Muscle of leg (tissue), 11 donors: Measurements from ENCODE around the gene RUFY3. TPM values are rescaled to one million over a fixed set of nuclear protein-coding genes. Genes with fewer than 3 reads are reported as not detected.
A peak's percentile ranks its signal among the peaks of the same experiment; 100 is the strongest.
"Not testable (repeated sequence)": the region's sequence is repeated elsewhere in the genome, so short reads cannot be mapped to it uniquely, and the experiment has no call there.

Experiments
- DNase-seq: peaks from one replicate; pipeline ENCODE4 v3.0.0; 2013
- H3K27ac ChIP-seq: one replicate; pipeline ENCODE4 v1.5.1; 2013; ENCODE audit warnings: mild to moderate bottlenecking, low read length, control low read depth
- H3K27me3 ChIP-seq: one replicate; pipeline ENCODE4 v1.6.1; 2013; ENCODE audit warnings: low read length; ENCODE audit not compliant: control insufficient read depth, insufficient read depth
- H3K36me3 ChIP-seq: one replicate; pipeline ENCODE4 v1.6.1; 2013; ENCODE audit warnings: low read length; ENCODE audit not compliant: control insufficient read depth, insufficient read depth
- H3K4me1 ChIP-seq: one replicate; pipeline ENCODE4 v1.6.1; 2013; ENCODE audit warnings: low read length; ENCODE audit not compliant: control insufficient read depth, insufficient read depth
- H3K4me3 ChIP-seq: one replicate; pipeline ENCODE4 v1.5.1; 2013; ENCODE audit warnings: low read length, control low read depth
- H3K9me3 ChIP-seq: replicated peaks from 2 replicates; pipeline ENCODE4 v1.6.1; 2013; ENCODE audit warnings: low read depth, low read length; ENCODE audit not compliant: control insufficient read depth
- WGBS: methylation state at CpG from one replicate; pipeline ENCODE4 v1.1.5; 2013; ENCODE audit warnings: missing lambda C conversion rate; ENCODE audit not compliant: insufficient coverage; 5-methylcytosine and 5-hydroxymethylcytosine counted together
- polyA plus RNA-seq, 8 donors: library from polyadenylated mRNA; unstranded; fragments of 120-200 nt; gene quantifications; one replicate each; pipeline versions ENCODE4 v1.2.1 to v1.2.3, GENCODE V29; 2013; ENCODE audit warnings: inconsistent platforms in 1 of 8, low replicate concordance in 1 of 8; ENCODE audit not compliant: insufficient read length in 8 of 8, insufficient read depth in 1 of 8
- total RNA-seq: library from RNA; stranded (reverse); fragments of 120-200 nt; gene quantifications from one replicate; pipeline ENCODE4 v1.2.4, GENCODE V29; 2013

RUFY3 gene
- total and polyA plus RNA-seq, 9 donors, result 47.7 to 102 (median 70.2) TPM

- no peak overlapping the region for H3K27ac ChIP-seq
- no CpG with 5 or more reads among the region's 5 CpGs for WGBS
- H3K4me3 ChIP-seq, result no peak overlapping the region
These were observed 7.5 kb upstream of the RUFY3 start for GRCh38 chr4:70714079-70714887.

GRCh38 chr4:70715097-70715496 lies 6.7 kb upstream of the RUFY3 start:
- Histone ChIP-seq H3K27ac (no peak overlapping the region), H3K9me3 (no peaks in the 10 kb centered on the region), H3K36me3 (no peaks in the 10 kb centered on the region), H3K27me3 (no peaks in the 10 kb centered on the region), H3K4me1 (no peaks in the 10 kb centered on the region), H3K4me3 (no peak overlapping the region)
- WGBS, result 91% methylated on average over 4 of the region's 6 CpGs
- DNase-seq, result no peak

More at GRCh38 chr4:70714079-70714887, 7.5 kb upstream of the RUFY3 start:
- H3K36me3 ChIP-seq, result no peaks in the 10 kb centered on the region
- H3K4me1 ChIP-seq, result no peaks in the 10 kb centered on the region
- H3K27me3 ChIP-seq, result no peaks in the 10 kb centered on the region
- no peak for DNase-seq
- H3K9me3 ChIP-seq, result no peaks in the 10 kb centered on the region

- Histone ChIP-seq H3K27me3 (no peaks in the 10 kb centered on the region), H3K4me1 (peaks cover 10% of the 10 kb centered on the region), H3K36me3 (no peaks in the 10 kb centered on the region), H3K27ac (no peak overlapping the region), H3K9me3 (no peaks in the 10 kb centered on the region), H3K4me3 (no peak overlapping the region)
- WGBS, result 86% methylated on average over 7 of the region's 13 CpGs
- DNase-seq, result no peak
These were observed 2.8 kb upstream of the RUFY3 start for GRCh38 chr4:70718811-70719604.

GRCh38 chr4:70722199-70722791 lies 531 bp downstream of the RUFY3 start:
- Histone ChIP-seq H3K4me3 (peak overlapping the region; percentile 53), H3K36me3 (peaks cover 4% of the 10 kb centered on the region), H3K27ac (peak overlapping the region; percentile 92), H3K27me3 (no peaks in the 10 kb centered on the region), H3K4me1 (peaks cover 10% of the 10 kb centered on the region), H3K9me3 (no peaks in the 10 kb centered on the region)
- peak; percentile 38 for DNase-seq
- WGBS, result 0% methylated on average over 3 of the region's 7 CpGs

- H3K4me3 ChIP-seq, result no peak overlapping the region
- WGBS, result no CpG with 5 or more reads among the region's 3 CpGs
- H3K9me3 ChIP-seq, result no peaks in the 10 kb centered on the region
- DNase-seq, result no peak
- no peak overlapping the region for H3K27ac ChIP-seq
- peaks cover 10% of the 10 kb centered on the region for H3K4me1 ChIP-seq
- H3K27me3 ChIP-seq, result no peaks in the 10 kb centered on the region
- H3K36me3 ChIP-seq, result peaks cover 8% of the 10 kb centered on the region
These were observed 2.7 kb downstream of the RUFY3 start for GRCh38 chr4:70724463-70724862.

- H3K9me3 ChIP-seq, result no peaks in the 10 kb centered on the region
- peaks cover 8% of the 10 kb centered on the region for H3K36me3 ChIP-seq
- no peak overlapping the region for H3K27ac ChIP-seq
- H3K27me3 ChIP-seq, result no peaks in the 10 kb centered on the region
- peaks cover 10% of the 10 kb centered on the region for H3K4me1 ChIP-seq
- H3K4me3 ChIP-seq, result no peak overlapping the region
- DNase-seq, result no peak
- 75% methylated on average over 1 of the region's 1 CpG for WGBS
These were observed 3.9 kb downstream of the RUFY3 start for GRCh38 chr4:70725633-70726032.

GRCh38 chr4:70726515-70726914 lies 4.8 kb downstream of the RUFY3 start:
- 90% methylated on average over 4 of the region's 11 CpGs for WGBS
- DNase-seq, H3K27ac ChIP-seq, H3K4me3 ChIP-seq, H3K27me3 ChIP-seq, H3K4me1 ChIP-seq, H3K9me3 ChIP-seq, H3K36me3 ChIP-seq: not testable (repeated sequence)

GRCh38 chr4:70728091-70728490 lies 6.3 kb downstream of the RUFY3 start:
- no peaks in the 10 kb centered on the region for H3K27me3 ChIP-seq
- 92% methylated on average over 3 of the region's 11 CpGs for WGBS
- H3K4me3 ChIP-seq, result no peak overlapping the region
- no peak overlapping the region for H3K27ac ChIP-seq
- DNase-seq, result no peak
- no peaks in the 10 kb centered on the region for H3K9me3 ChIP-seq
- peaks cover 8% of the 10 kb centered on the region for H3K36me3 ChIP-seq
- H3K4me1 ChIP-seq, result no peaks in the 10 kb centered on the region

- WGBS, result 90% methylated on average over 2 of the region's 9 CpGs
- not testable (repeated sequence) for H3K9me3 ChIP-seq
These were observed 11.1 kb downstream of the RUFY3 start for GRCh38 chr4:70732878-70733277.

More at GRCh38 chr4:70732878-70733277, 11.1 kb downstream of the RUFY3 start:
- DNase-seq, H3K36me3 ChIP-seq, H3K27ac ChIP-seq, H3K4me1 ChIP-seq, H3K4me3 ChIP-seq, H3K27me3 ChIP-seq: not testable (repeated sequence)
